ENCODE results near the gene TUBB6. TPM values are rescaled to one million over a fixed set of nuclear protein-coding genes. Genes with fewer than 3 reads are reported as not detected.

The TUBB6 gene
- total and polyA plus RNA-seq, 12 donors: 61.9 to 602 (median 92.1) TPM

DNA sequence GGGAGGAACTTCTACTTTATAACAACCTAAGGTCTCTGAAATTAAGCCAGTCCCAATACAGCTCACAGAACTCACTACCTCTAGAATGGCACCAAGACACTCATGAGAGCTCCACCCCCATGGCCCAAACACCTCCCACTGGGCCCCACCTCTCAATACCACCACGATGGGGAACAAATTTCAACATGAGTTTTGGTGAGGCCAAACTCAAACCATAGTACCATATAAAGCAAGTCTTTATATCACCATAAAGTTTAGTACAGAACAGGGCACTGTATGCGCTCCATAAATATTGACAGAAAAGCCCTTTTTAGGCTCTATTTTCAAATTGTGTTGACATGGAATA is 65.7 kb downstream of the TUBB6 start:
- intact Hi-C loops (cut with DNase I): loop anchor here in 4 of 10 donors (5.0 to 10.0 kb wide), 4 partner anchors 46 to 571 kb away; partner anchors contain the start of gene SEH1L (in 1 of the 4)
- H3K9me3 ChIP-seq: no peaks in the 10 kb centered on the region
- ATAC-seq (no peak), DNase-seq (no peak)
- H3K4me3 ChIP-seq: peak overlapping the region in 6 of 10 donors; percentile 76 to 94 (median 83)
- H3K27me3 ChIP-seq: no peaks in the 10 kb centered on the region
- peaks cover 0 to 31% (median 6%) of the 10 kb centered on the region in 9 donors for H3K36me3 ChIP-seq
- WGBS, 2 donors: 59 to 65% methylated on average over 2 of the region's 2 CpGs
- peak overlapping the region; percentile 32 to 100 (median 99) for H3K27ac ChIP-seq
- TF ChIP-seq CTCF (IDR thresholded peaks at IDR 0.05): no peak
- H3K4me1 ChIP-seq: peaks cover 4 to 84% (median 49%) of the 10 kb centered on the region in 9 donors

DNA sequence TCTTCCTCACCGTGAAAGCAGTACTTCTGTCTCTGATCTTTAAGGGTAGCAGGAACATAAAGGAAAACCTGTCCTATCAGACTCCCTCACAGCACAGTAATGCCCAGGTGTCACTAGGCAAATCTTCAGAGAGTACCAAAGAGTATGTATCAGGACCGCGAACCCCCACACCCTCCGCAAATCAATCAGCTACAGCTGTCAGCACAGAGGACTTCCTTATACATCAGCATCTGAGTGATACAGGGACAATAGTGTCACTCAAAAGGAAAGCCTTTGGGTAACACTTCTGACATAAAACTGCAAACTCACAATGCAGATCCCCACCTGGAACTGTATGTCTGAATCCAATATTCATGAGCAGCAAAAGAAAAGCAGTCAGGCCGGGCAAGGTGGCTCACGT is 66.4 kb downstream of the TUBB6 start:
- intact Hi-C loops (cut with DNase I): loop anchor here in 4 of 10 donors (5.0 to 10.0 kb wide), 4 partner anchors 47 to 570 kb away; partner anchors contain the start of gene SEH1L (in 1 of the 4)
- 49 to 65% methylated on average over 6 of the region's 6 CpGs for WGBS, 2 donors
- no peaks in the 10 kb centered on the region for H3K27me3 ChIP-seq
- peaks cover 4 to 78% (median 46%) of the 10 kb centered on the region in 9 donors for H3K4me1 ChIP-seq
- no peaks in the 10 kb centered on the region for H3K9me3 ChIP-seq
- TF ChIP-seq CTCF (IDR thresholded peaks at IDR 0.05): no peak
- peaks cover 0 to 25% (median under 1%) of the 10 kb centered on the region in 9 donors for H3K36me3 ChIP-seq
- H3K27ac ChIP-seq: peak overlapping the region; percentile 97 to 100 (median 100)
- H3K4me3 ChIP-seq: peak overlapping the region in 9 of 10 donors; percentile 76 to 94 (median 85)
- ATAC-seq (no peak), DNase-seq (no peak)

Other genes with a start within 250 kb of the TUBB6 start
- not detected for gene ANKRD62, start 214.4 kb upstream of the TUBB6 start, total RNA-seq
- not detected for gene ANKRD62, start 214.4 kb upstream of the TUBB6 start, polyA plus RNA-seq
- 1 to 10 TPM in 4 of 10 donors, under 1 TPM in 4, not detected in 2; 0.37 to 6.8 (median 1.4) TPM for gene CIDEA, start 53.9 kb upstream of the TUBB6 start, total RNA-seq
- gene CIDEA, start 53.9 kb upstream of the TUBB6 start, polyA plus RNA-seq: 1 to 10 TPM in 1 of 2 donors, under 1 TPM in 1; 0.59 to 2.0 TPM
- gene AFG3L2, start 69.0 kb downstream of the TUBB6 start, total RNA-seq: 100 to 1,000 TPM; 126 to 176 (median 145) TPM
- 10 to 100 TPM; 48.1 to 60.4 TPM for gene AFG3L2, start 69.0 kb downstream of the TUBB6 start, polyA plus RNA-seq
- gene PRELID3A, start 99.7 kb downstream of the TUBB6 start, total RNA-seq: 1 to 10 TPM in 6 of 10 donors, under 1 TPM in 4; 0.38 to 2.2 (median 1.4) TPM
- 1 to 10 TPM; 1.5 to 2.4 TPM for gene PRELID3A, start 99.7 kb downstream of the TUBB6 start, polyA plus RNA-seq

Measured in heart right ventricle (tissue), 16 donors.